HCT116 (cell line): ENCODE data around the gene QRICH1.

Source experiments
- EGR1 ChIP-seq: IDR thresholded peaks from 2 replicates; pipeline ENCODE4 v1.6.1; 2012; ENCODE audit warnings: low read depth
- ELF1 ChIP-seq: IDR thresholded peaks from 2 replicates; pipeline ENCODE4 v1.6.1; 2012; ENCODE audit warnings: low read depth, borderline replicate concordance
- EZH2 ChIP-seq: fragments of 200-600 bp; sonication (generic); IDR thresholded peaks from 2 replicates; pipeline ENCODE4 v1.6.1; 2017; ENCODE audit warnings: antibody characterized with exemption, mixed run types
- FOSL1 ChIP-seq: IDR thresholded peaks from 2 replicates; pipeline ENCODE4 v1.6.1; 2012; ENCODE audit warnings: low read depth
- JUND ChIP-seq: IDR thresholded peaks from 2 replicates; pipeline ENCODE4 v1.6.1; 2012
- MAX ChIP-seq: IDR thresholded peaks from 2 replicates; pipeline ENCODE4 v1.6.1; 2012
- POLR2A ChIP-seq: IDR thresholded peaks from 2 replicates; pipeline ENCODE4 v1.7.0; 2011; ENCODE audit warnings: borderline replicate concordance; ENCODE audit not compliant: insufficient read depth, insufficient read length; ENCODE audit errors: extremely low read depth
- RAD21 ChIP-seq: IDR thresholded peaks from 2 replicates; pipeline ENCODE4 v1.6.1; 2012; ENCODE audit warnings: low read depth, mild to moderate bottlenecking
- REST ChIP-seq: IDR thresholded peaks from 2 replicates; pipeline ENCODE4 v1.6.1; 2012; ENCODE audit warnings: low read depth
- ZNF274 ChIP-seq: fragments of 200-500 bp; sonication (Bioruptor generic); IDR thresholded peaks from 2 replicates; pipeline ENCODE4 v1.6.1; 2014; ENCODE audit warnings: mild to moderate bottlenecking, low read depth, low read length, inconsistent platforms
- TF ChIP-seq, protein P1 (sequence below), 3 experiments: fragments of 200-600 bp in 1 of 3; sonication (generic) in 1 of 3; IDR thresholded peaks in 2 of 3; conservative IDR thresholded peaks in 1 of 3; 2 replicates each; pipeline ENCODE4 v1.5.1; 2012 to 2017; ENCODE audit warnings: low read depth in 2 of 3, low read length in 2 of 3, antibody characterized with exemption in 1 of 3, borderline replicate concordance in 1 of 3, control low read depth in 1 of 3, mild to moderate bottlenecking in 1 of 3, mixed read lengths in 1 of 3, mixed run types in 1 of 3, moderate library complexity in 1 of 3; ENCODE audit not compliant: insufficient read depth in 1 of 3
- TF ChIP-seq, protein P2 (sequence below): IDR thresholded peaks from 2 replicates; pipeline ENCODE4 v1.6.1; 2012

DNA sequence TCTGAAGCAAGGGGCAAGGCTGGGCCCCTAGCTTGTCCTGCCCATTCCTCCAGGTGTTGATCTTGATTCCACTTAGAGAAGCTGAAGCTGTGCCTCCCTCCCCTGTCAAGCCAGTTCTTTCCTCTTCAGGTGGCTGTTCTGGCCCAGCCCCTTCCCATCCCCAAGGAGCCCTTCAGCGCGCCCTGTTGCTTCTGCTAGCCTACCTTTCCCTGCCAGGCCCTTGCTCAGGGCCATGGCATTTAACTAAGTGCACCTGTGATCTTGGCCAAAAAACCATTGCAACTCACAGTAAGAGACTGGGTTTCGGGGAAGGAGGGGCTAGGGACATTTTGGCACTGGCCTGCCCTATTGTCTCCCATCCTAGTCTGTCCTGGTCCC, 88.6 kb downstream of the QRICH1 start:
- TF ChIP-seq EZH2 (no peak), POLR2A (no peak), EGR1 (no peak), FOSL1 (no peak), ELF1 (no peak), REST (no peak), JUND (no peak), RAD21 (no peak), ZNF274 (no peak), MAX (no peak)
- TF ChIP-seq, protein P1, sequence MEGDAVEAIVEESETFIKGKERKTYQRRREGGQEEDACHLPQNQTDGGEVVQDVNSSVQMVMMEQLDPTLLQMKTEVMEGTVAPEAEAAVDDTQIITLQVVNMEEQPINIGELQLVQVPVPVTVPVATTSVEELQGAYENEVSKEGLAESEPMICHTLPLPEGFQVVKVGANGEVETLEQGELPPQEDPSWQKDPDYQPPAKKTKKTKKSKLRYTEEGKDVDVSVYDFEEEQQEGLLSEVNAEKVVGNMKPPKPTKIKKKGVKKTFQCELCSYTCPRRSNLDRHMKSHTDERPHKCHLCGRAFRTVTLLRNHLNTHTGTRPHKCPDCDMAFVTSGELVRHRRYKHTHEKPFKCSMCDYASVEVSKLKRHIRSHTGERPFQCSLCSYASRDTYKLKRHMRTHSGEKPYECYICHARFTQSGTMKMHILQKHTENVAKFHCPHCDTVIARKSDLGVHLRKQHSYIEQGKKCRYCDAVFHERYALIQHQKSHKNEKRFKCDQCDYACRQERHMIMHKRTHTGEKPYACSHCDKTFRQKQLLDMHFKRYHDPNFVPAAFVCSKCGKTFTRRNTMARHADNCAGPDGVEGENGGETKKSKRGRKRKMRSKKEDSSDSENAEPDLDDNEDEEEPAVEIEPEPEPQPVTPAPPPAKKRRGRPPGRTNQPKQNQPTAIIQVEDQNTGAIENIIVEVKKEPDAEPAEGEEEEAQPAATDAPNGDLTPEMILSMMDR (IDR thresholded peaks at IDR 0.05 in 2 of 3, conservative IDR thresholded peaks at IDR 0.05 in 1 of 3; ENCODE audit: borderline replicate concordance in 1 of 3, insufficient read depth in 1 of 3, low read depth in 2 of 3, low read length in 2 of 3), result no peak
- TF ChIP-seq, protein P2, sequence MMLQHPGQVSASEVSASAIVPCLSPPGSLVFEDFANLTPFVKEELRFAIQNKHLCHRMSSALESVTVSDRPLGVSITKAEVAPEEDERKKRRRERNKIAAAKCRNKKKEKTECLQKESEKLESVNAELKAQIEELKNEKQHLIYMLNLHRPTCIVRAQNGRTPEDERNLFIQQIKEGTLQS, result no peak
